ENCODE measurements around the gene SLC6A15.

DNA sequence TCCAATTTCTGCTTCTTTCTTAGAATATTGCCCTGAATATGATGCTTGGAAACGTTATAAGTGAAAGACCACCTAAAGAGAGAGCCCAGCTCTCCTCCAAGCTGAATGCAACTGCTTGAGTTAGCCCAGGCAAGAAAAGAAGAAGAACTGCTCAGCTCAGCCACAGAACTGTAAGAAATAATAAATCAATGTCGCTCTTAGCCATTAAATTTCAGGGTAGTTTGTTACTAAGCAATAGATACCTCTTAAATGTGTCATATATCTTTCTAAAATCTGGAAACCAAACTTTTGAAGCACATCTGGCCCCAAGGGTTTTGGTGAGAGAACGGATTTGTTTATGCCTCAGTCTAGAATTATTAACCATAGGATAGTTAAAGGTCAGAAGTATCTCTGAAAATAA lies 50.4 kb downstream of the SLC6A15 start:
- TF ChIP-seq, protein P1, sequence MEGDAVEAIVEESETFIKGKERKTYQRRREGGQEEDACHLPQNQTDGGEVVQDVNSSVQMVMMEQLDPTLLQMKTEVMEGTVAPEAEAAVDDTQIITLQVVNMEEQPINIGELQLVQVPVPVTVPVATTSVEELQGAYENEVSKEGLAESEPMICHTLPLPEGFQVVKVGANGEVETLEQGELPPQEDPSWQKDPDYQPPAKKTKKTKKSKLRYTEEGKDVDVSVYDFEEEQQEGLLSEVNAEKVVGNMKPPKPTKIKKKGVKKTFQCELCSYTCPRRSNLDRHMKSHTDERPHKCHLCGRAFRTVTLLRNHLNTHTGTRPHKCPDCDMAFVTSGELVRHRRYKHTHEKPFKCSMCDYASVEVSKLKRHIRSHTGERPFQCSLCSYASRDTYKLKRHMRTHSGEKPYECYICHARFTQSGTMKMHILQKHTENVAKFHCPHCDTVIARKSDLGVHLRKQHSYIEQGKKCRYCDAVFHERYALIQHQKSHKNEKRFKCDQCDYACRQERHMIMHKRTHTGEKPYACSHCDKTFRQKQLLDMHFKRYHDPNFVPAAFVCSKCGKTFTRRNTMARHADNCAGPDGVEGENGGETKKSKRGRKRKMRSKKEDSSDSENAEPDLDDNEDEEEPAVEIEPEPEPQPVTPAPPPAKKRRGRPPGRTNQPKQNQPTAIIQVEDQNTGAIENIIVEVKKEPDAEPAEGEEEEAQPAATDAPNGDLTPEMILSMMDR (conservative IDR thresholded peaks at IDR 0.05; ENCODE audit: low read depth, low read length), result no peak
- TF ChIP-seq EZH2 (IDR thresholded peaks at IDR 0.05; ENCODE audit: borderline replicate concordance, low read depth, low read length, poor library complexity, severe bottlenecking), result no peak
